ENCODE results near the gene ETV3. TPM values are rescaled to one million over a fixed set of nuclear protein-coding genes. Genes with fewer than 3 reads are reported as not detected.

The ETV3 gene
- total RNA-seq, 1 experiment from 2014 or later = 22.2 TPM

- no peaks in the 10 kb centered on the region for H3K27me3 ChIP-seq (ENCODE audit: control insufficient read depth, insufficient read depth, low read length)
- H3K9me3 ChIP-seq (ENCODE audit: control insufficient read depth, insufficient read depth, low read depth, low read length) = no peaks in the 10 kb centered on the region
- in situ Hi-C loops (cut with HindIII; ENCODE audit: low pct_unique_long_range_greater_than_20kb, low sequenced_read_pairs) (no loop called here), intact Hi-C loops (cut with micrococcal nuclease; ENCODE audit: unreplicated experiment) (no loop called here)
- ATAC-seq (no peak), DNase-seq (ENCODE audit: low read depth, low spot score) (no peak)
- no peak overlapping the region for H3K27ac ChIP-seq (ENCODE audit: low read length)
- no peak overlapping the region for H3K4me3 ChIP-seq (ENCODE audit: low read depth in 2 of 2, low read length in 2 of 2)
- no TSS peak for BruUV-seq (replicated peaks)
- ChIA-PET POLR2A (no interaction called here), CTCF (interaction anchor here (1.4 kb wide), 1 partner anchor 25 kb away, joined by 3 read pairs; no protein-coding TSS in a partner anchor)
- no peaks in the 10 kb centered on the region for H3K36me3 ChIP-seq (ENCODE audit: control insufficient read depth, insufficient read depth, low read length)
- no peaks in the 10 kb centered on the region for H3K4me1 ChIP-seq (ENCODE audit: control insufficient read depth, insufficient read depth, low read length)
- TF ChIP-seq, protein P1, sequence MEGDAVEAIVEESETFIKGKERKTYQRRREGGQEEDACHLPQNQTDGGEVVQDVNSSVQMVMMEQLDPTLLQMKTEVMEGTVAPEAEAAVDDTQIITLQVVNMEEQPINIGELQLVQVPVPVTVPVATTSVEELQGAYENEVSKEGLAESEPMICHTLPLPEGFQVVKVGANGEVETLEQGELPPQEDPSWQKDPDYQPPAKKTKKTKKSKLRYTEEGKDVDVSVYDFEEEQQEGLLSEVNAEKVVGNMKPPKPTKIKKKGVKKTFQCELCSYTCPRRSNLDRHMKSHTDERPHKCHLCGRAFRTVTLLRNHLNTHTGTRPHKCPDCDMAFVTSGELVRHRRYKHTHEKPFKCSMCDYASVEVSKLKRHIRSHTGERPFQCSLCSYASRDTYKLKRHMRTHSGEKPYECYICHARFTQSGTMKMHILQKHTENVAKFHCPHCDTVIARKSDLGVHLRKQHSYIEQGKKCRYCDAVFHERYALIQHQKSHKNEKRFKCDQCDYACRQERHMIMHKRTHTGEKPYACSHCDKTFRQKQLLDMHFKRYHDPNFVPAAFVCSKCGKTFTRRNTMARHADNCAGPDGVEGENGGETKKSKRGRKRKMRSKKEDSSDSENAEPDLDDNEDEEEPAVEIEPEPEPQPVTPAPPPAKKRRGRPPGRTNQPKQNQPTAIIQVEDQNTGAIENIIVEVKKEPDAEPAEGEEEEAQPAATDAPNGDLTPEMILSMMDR (IDR thresholded peaks at IDR 0.05) = no peak
- TF ChIP-seq POLR2AphosphoS5 (IDR thresholded peaks at IDR 0.05; ENCODE audit: low read depth, low read length) = no peak
Measured at GRCh38 chr1:157115429-157115838, 22.8 kb downstream of the ETV3 start.

DNA sequence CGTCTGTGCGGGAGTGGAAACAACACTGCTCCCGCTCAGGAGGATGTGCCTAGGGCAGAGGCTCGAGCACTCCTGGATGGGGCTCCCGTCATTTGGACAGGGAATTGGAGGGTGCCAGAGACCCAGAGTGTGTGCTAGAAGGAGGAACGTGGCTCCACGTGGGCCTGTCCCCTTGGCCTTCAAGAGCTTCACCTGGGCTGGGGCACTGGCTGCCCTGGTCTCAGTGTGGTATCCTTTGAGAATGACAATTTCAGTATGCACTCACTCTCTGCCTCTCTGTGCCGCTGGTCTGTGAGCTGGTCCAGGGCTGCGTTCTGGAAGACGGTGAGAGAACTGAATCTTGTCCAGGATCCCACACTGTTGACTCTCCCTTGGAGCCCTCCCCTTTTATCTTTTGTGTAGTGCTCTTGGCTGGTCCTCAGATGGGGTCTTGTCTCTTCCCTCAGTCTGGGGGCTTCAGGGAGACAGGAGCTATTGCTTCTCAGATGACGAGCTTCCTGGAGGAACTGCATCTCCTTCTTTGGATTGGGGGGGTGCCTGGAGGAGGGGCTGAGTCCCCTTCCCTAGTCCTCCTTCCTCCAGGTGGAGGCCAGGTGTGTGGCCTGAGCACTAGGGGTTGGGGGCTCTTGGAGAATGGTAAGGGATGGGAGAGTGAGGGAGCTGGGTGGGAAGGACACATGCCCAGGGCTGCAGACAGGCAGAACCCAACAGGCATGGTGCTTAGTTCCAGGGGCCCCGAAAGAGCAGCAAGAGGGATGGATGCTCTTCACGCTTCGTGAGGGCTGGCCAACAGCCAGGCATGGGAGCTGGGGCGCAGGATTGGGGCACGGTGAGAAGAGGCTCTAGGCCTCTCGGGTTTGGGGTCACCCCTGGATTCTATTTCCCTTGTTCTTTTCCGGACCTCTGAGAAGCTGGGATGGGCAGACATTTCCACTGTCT, 23.7 kb downstream of the ETV3 start:
- ChIA-PET CTCF (interaction anchor here (0.5 to 1.4 kb wide), 3 partner anchors 8 to 46 kb away, joined by 3 to 4 read pairs (median 3); no protein-coding TSS in a partner anchor), POLR2A (no interaction called here)
- DNase-seq (ENCODE audit: low read depth, low spot score) = no peak
- TF ChIP-seq, protein P1 (IDR thresholded peaks at IDR 0.05) = no peak
- no peak for TF ChIP-seq REST (IDR thresholded peaks at IDR 0.05; ENCODE audit: insufficient read depth in 1 of 2, low read depth in 2 of 2, low read length in 1 of 2)
- no peak for TF ChIP-seq SIN3A (IDR thresholded peaks at IDR 0.05; ENCODE audit: borderline replicate concordance, insufficient read depth, low read depth, low read length)
- TF ChIP-seq TCF7L2 (IDR thresholded peaks at IDR 0.05; ENCODE audit: low read depth, low read length) = no peak
- no peak for TF ChIP-seq POLR2AphosphoS5 (IDR thresholded peaks at IDR 0.05; ENCODE audit: low read depth, low read length)
- no peak overlapping the region for H3K4me3 ChIP-seq (ENCODE audit: low read depth in 2 of 2, low read length in 2 of 2)
- H3K27me3 ChIP-seq (ENCODE audit: control insufficient read depth, insufficient read depth, low read length) = no peaks in the 10 kb centered on the region
- intact Hi-C loops (cut with micrococcal nuclease; ENCODE audit: unreplicated experiment) = no loop called here
- no peaks in the 10 kb centered on the region for H3K4me1 ChIP-seq (ENCODE audit: control insufficient read depth, insufficient read depth, low read length)
- no peaks in the 10 kb centered on the region for H3K9me3 ChIP-seq (ENCODE audit: control insufficient read depth, insufficient read depth, low read depth, low read length)
- ATAC-seq = no peak
- no TSS peak for BruUV-seq (replicated peaks)
- no peak overlapping the region for H3K27ac ChIP-seq (ENCODE audit: low read length)
- in situ Hi-C loops (cut with HindIII; ENCODE audit: low pct_unique_long_range_greater_than_20kb, low sequenced_read_pairs) = no loop called here
- no peaks in the 10 kb centered on the region for H3K36me3 ChIP-seq (ENCODE audit: control insufficient read depth, insufficient read depth, low read length)

Data from Panc1 (cell line).